Endometrial microvascular endothelial cells (primary cell): Measurements from ENCODE around the gene SEC63. TPM values are rescaled to one million over a fixed set of nuclear protein-coding genes. Genes with fewer than 3 reads are reported as not detected.
"Not testable (repeated sequence)": the region's sequence is repeated elsewhere in the genome, so short reads cannot be mapped to it uniquely, and the experiment has no call there.

Source experiments
- in situ Hi-C: cut with HindIII; loops from 2 replicates; pipeline ENCODE4 v1.10.0; 2017; ENCODE audit warnings: low sequenced_read_pairs, low pct_unique_long_range_greater_than_20kb; ENCODE audit errors: inconsistent ontology term
- total RNA-seq: library from RNA; depleted of rRNA; stranded (reverse); fragments of >200 nt; gene quantifications from one replicate; pipeline ENCODE4 v1.2.3, GENCODE V29; 2015; ENCODE audit errors: inconsistent ontology term

Gene SEC63
- total RNA-seq, 1 donor from 2014 or later, result 15.5 TPM

- in situ Hi-C loops, result no loop called here
These were observed 16.8 kb downstream of the SEC63 start for GRCh38 chr6:107941199-107941598.

- in situ Hi-C loops, result not testable (repeated sequence)
These were observed 21.1 kb downstream of the SEC63 start for GRCh38 chr6:107936910-107937292.

GRCh38 chr6:107936162-107936909, 21.7 kb downstream of the SEC63 start:
- in situ Hi-C loops, result no loop called here

GRCh38 chr6:107934229-107934628, 23.8 kb downstream of the SEC63 start:
- in situ Hi-C loops, result not testable (repeated sequence)

GRCh38 chr6:107932580-107932979, 25.4 kb downstream of the SEC63 start:
- in situ Hi-C loops, result no loop called here

- in situ Hi-C loops, result no loop called here
These were observed 26.1 kb downstream of the SEC63 start for GRCh38 chr6:107931894-107932293.

GRCh38 chr6:107928984-107929383, 29.0 kb downstream of the SEC63 start:
- in situ Hi-C loops, result no loop called here

- in situ Hi-C loops, result not testable (repeated sequence)
These were observed 31.1 kb downstream of the SEC63 start for GRCh38 chr6:107926697-107927544.

- in situ Hi-C loops, result no loop called here
These were observed 40.3 kb downstream of the SEC63 start for GRCh38 chr6:107917451-107918375.

- in situ Hi-C loops, result not testable (repeated sequence)
These were observed 41.0 kb downstream of the SEC63 start for GRCh38 chr6:107916961-107917360.

- in situ Hi-C loops, result no loop called here
These were observed 46.3 kb downstream of the SEC63 start for GRCh38 chr6:107911692-107912091.

GRCh38 chr6:107894809-107895396, 63.1 kb downstream of the SEC63 start:
- in situ Hi-C loops, result no loop called here

GRCh38 chr6:107890431-107890830, 67.6 kb downstream of the SEC63 start:
- in situ Hi-C loops, result not testable (repeated sequence)

- in situ Hi-C loops, result not testable (repeated sequence)
These were observed 72.1 kb downstream of the SEC63 start for GRCh38 chr6:107885950-107886349.

- in situ Hi-C loops, result no loop called here
These were observed 78.1 kb downstream of the SEC63 start for GRCh38 chr6:107879941-107880340.

- in situ Hi-C loops, result no loop called here
These were observed 80.0 kb downstream of the SEC63 start for GRCh38 chr6:107877968-107878367.

GRCh38 chr6:107871976-107872375, 86.0 kb downstream of the SEC63 start:
- in situ Hi-C loops, result no loop called here

GRCh38 chr6:107871512-107871911, 86.5 kb downstream of the SEC63 start:
- in situ Hi-C loops, result not testable (repeated sequence)

GRCh38 chr6:107871016-107871415, 87.0 kb downstream of the SEC63 start:
- in situ Hi-C loops, result no loop called here
